K562 (cell line): ENCODE results near the gene PPP1R16B. TPM values are rescaled to one million over a fixed set of nuclear protein-coding genes. Genes with fewer than 3 reads are reported as not detected.

Experiments
- ATAC-seq: fragments of 200-7000 bp; cut with Tn5 transposase; 3 replicates; pipeline ENCODE4 v1.9.1; 2020; ENCODE audit warnings: moderate library complexity
- BruUV-seq: library from RNA; stranded (reverse); fragments of 400-500 nt; replicated peaks from 2 replicates; lab custom pipeline; 2021; lab: Mats Ljungman, UMichigan
- CTCF ChIA-PET: fragments of 300-600 bp; formaldehyde crosslinking; extraction: SDS; loops from one replicate; lab custom pipeline; 2021; ENCODE audit warnings: low intra/inter-chr PET ratio; lab: Yijun Ruan, JAX
- POLR2A ChIA-PET: fragments of 300-600, 350-650 bp; sonication (Branson Sonifier 250); formaldehyde crosslinking; extraction: SDS; loops from one replicate; lab custom pipeline; 2021; ENCODE audit warnings: antibody characterized with exemption, inconsistent platforms; lab: Yijun Ruan, JAX
- DNase-seq, 4 experiments: peaks; one replicate each; pipeline versions ENCODE4 v3.0.0 to v3.0.0-alpha.2; 2011 to 2018; ENCODE audit warnings: low spot score in 3 of 4, mixed read lengths in 3 of 4; ENCODE audit errors: extremely low read depth in 1 of 4
- FAIRE-seq: peaks from 2 replicates; lab custom pipeline; 2011; peaks lifted over from hg19 to GRCh38; lab: Jason Lieb, UNC
- H2AFZ ChIP-seq: 2 replicates; pipeline ENCODE4 v1.6.0; 2011; ENCODE audit warnings: low read depth, low read length, control low read depth, inconsistent platforms
- H3K27ac ChIP-seq: fragments of 200-600 bp; 3 replicates; pipeline ENCODE4 v1.8.0; 2011; ENCODE audit warnings: low read depth, mild to moderate bottlenecking, control low read depth, inconsistent platforms, low read length, moderate library complexity, mixed read lengths; ENCODE audit errors: extremely low read depth
- H3K27me3 ChIP-seq, 2 experiments: fragments of 300-600 bp in 1 of 2; 2 replicates in 1 of 2; 3 replicates in 1 of 2; pipeline versions ENCODE4 v1.6.0 to v1.8.0; 2011; ENCODE audit warnings: inconsistent platforms in 2 of 2, low read length in 2 of 2, mild to moderate bottlenecking in 1 of 2, mixed read lengths in 1 of 2, moderate library complexity in 1 of 2; ENCODE audit not compliant: control insufficient read depth in 2 of 2, insufficient read depth in 2 of 2
- H3K36me3 ChIP-seq: fragments of 300-600 bp; 3 replicates; pipeline ENCODE4 v1.8.0; 2011; ENCODE audit warnings: mild to moderate bottlenecking, low read length, inconsistent platforms; ENCODE audit not compliant: control insufficient read depth, insufficient read depth
- H3K4me1 ChIP-seq, 2 experiments: fragments of 200-600 bp in 1 of 2; replicated peaks in 1 of 2; 2 replicates in 1 of 2; 3 replicates in 1 of 2; pipeline versions ENCODE4 v1.5.1 to v1.8.0; 2011; ENCODE audit warnings: inconsistent platforms in 2 of 2, low read length in 2 of 2, mild to moderate bottlenecking in 1 of 2, mixed read lengths in 1 of 2, moderate library complexity in 1 of 2; ENCODE audit not compliant: control insufficient read depth in 2 of 2, insufficient read depth in 2 of 2
- H3K4me2 ChIP-seq: 2 replicates; pipeline ENCODE4 v1.6.1; 2011; ENCODE audit warnings: low read length, control low read depth, inconsistent platforms, mixed read lengths; ENCODE audit not compliant: insufficient read depth
- H3K4me3 ChIP-seq: fragments of 200-600 bp; sonication (generic), shearing (Covaris generic); 2 replicates; pipeline ENCODE4 v1.5.1; 2016; ENCODE audit warnings: control low read depth, inconsistent platforms
- H3K79me2 ChIP-seq: fragments of 200-600 bp; 3 replicates; pipeline ENCODE4 v1.8.0; 2011; ENCODE audit warnings: low read length, inconsistent platforms; ENCODE audit not compliant: control insufficient read depth, insufficient read depth
- H3K9ac ChIP-seq, 2 experiments: 2 replicates each; pipeline versions ENCODE4 v1.6.0 to v1.6.1; 2011; ENCODE audit warnings: low read depth in 2 of 2, low read length in 2 of 2, control low read depth in 1 of 2, inconsistent platforms in 1 of 2, mild to moderate bottlenecking in 1 of 2, mixed read lengths in 1 of 2; ENCODE audit not compliant: insufficient read depth in 1 of 2
- H3K9me1 ChIP-seq: one replicate; pipeline ENCODE4 v1.6.0; 2011; ENCODE audit warnings: inconsistent platforms, mild to moderate bottlenecking, low read length, moderate library complexity; ENCODE audit not compliant: control insufficient read depth, insufficient read depth
- H3K9me3 ChIP-seq: replicated peaks from 2 replicates; pipeline ENCODE4 v1.5.1; 2011; ENCODE audit warnings: low read depth, low read length, inconsistent platforms; ENCODE audit not compliant: control insufficient read depth, insufficient read depth
- H4K20me1 ChIP-seq: replicated peaks from 2 replicates; pipeline ENCODE4 v1.6.1; 2011; ENCODE audit warnings: low read length, inconsistent platforms, mixed read lengths; ENCODE audit not compliant: control insufficient read depth, insufficient read depth
- CBX1 ChIP-seq: sonication (generic); IDR thresholded peaks from 2 replicates; pipeline ENCODE4 v1.6.1; 2016; ENCODE audit warnings: antibody characterized with exemption, low read depth, mild to moderate bottlenecking
- HDAC8 ChIP-seq: fragments of 450-650 bp; IDR thresholded peaks from 2 replicates; pipeline ENCODE4 v1.6.1; 2016; ENCODE audit warnings: mild to moderate bottlenecking, missing genetic modification characterization, moderate library complexity, missing compliant biosample characterization
- RBM25 ChIP-seq: fragments of 200-400 bp; formaldehyde crosslinking; IDR thresholded peaks from 2 replicates; pipeline ENCODE4 v1.6.1; 2018; ENCODE audit warnings: low read length, low read depth, moderate library complexity; ENCODE audit not compliant: severe bottlenecking
- TOE1 ChIP-seq, 2 experiments: fragments of 450-650 bp in 1 of 2; sonication (generic) in 1 of 2; formaldehyde crosslinking in 1 of 2; IDR thresholded peaks; 2 replicates each; pipeline versions ENCODE4 v1.7.1 to v1.8.0; 2016 to 2022; ENCODE audit warnings: borderline replicate concordance in 2 of 2, mild to moderate bottlenecking in 2 of 2, antibody characterized with exemption in 1 of 2, inconsistent platforms in 1 of 2, low read depth in 1 of 2, missing genetic modification reagents in 1 of 2, moderate library complexity in 1 of 2
- ZBTB2 ChIP-seq: fragments of 450-650 bp; IDR thresholded peaks from 2 replicates; pipeline ENCODE4 v1.6.1; 2016; ENCODE audit warnings: antibody characterized with exemption
- ZFP36 ChIP-seq: fragments of 150-350 bp; IDR thresholded peaks from 2 replicates; pipeline ENCODE4 v1.6.1; 2018; ENCODE audit warnings: low read length, low read depth; ENCODE audit not compliant: partially characterized antibody
- ZNF124 ChIP-seq: sonication (generic); formaldehyde crosslinking; IDR thresholded peaks from 2 replicates; pipeline ENCODE4 v1.8.1; 2022; ENCODE audit warnings: missing genetic modification reagents
- ZNF224 ChIP-seq: sonication (generic); formaldehyde crosslinking; IDR thresholded peaks from 2 replicates; pipeline ENCODE4 v1.8.0; 2022; ENCODE audit warnings: mild to moderate bottlenecking, missing genetic modification reagents
- in situ Hi-C: fragments of 300-500 bp; cut with MboI; formaldehyde crosslinking; loops from 4 replicates; pipeline ENCODE4 v1.15.0; 2018; ENCODE audit warnings: inconsistent platforms, mixed read lengths
- intact Hi-C: fragments of 100-400 bp; cut with micrococcal nuclease; formaldehyde crosslinking; loops from 2 replicates; pipeline ENCODE4 v1.14.2; 2022
- polyA plus RNA-seq, 8 experiments: library from polyadenylated mRNA; depleted of rRNA in 4 of 8; stranded (reverse) in 5 of 8; unstranded in 3 of 8; fragments of >200 nt; fragmentation: Nextera tagmentation in 2 of 8; fragmentation: Illumina TruSeq in 1 of 8; extraction: Ambion mirVana in 2 of 8; extraction: Trizol in 1 of 8; gene quantifications; 2 replicates each; pipeline versions ENCODE4 v1.2.1 to v1.2.3, GENCODE V29; 2011 to 2014; ENCODE audit warnings: inconsistent platforms in 1 of 8, missing spikeins in 1 of 8
- total RNA-seq, 7 experiments: library from RNA; depleted of rRNA in 6 of 7; stranded (reverse); fragments of >200 nt in 6 of 7; fragmentation: Illumina TruSeq in 2 of 7; extraction: Trizol in 2 of 7; gene quantifications; 2 replicates each; pipeline versions ENCODE4 v1.2.1 to v1.2.3, GENCODE V29; 2011 to 2021; ENCODE audit warnings: low replicate concordance in 1 of 7

The PPP1R16B gene
- total and polyA plus RNA-seq, 9 of the 15 experiments (the other 6 are each of a cell fraction or from before 2014, with no cell fraction given): 1.5 to 11.5 (median 6.8) TPM

- Histone ChIP-seq H3K4me3 (no peak overlapping the region), H4K20me1 (no peaks in the 10 kb centered on the region), H3K9me1 (no peaks in the 10 kb centered on the region), H3K9me3 (no peaks in the 10 kb centered on the region), H3K36me3 (peaks cover 46% of the 10 kb centered on the region), H3K79me2 (peaks cover 75% of the 10 kb centered on the region), H3K9ac (no peak overlapping the region), H3K27ac (no peak overlapping the region), H3K4me1 (peaks cover 11 to 12% of the 10 kb centered on the region in 2 experiments; a peak in 4 of 5 replicates), H3K27me3 (no peaks in the 10 kb centered on the region), H3K4me2 (no peak overlapping the region), H2AFZ (no peak overlapping the region)
- in situ Hi-C loops: no loop called here
- no peak for FAIRE-seq
- ATAC-seq: no peak
- TF ChIP-seq HDAC8 (tag) (no peak), TOE1 (IDR thresholded peaks at IDR 0.05; ENCODE audit: borderline replicate concordance) (no peak), TOE1 (CRISPR knock-in tag; IDR thresholded peaks at IDR 0.05; ENCODE audit: borderline replicate concordance, low read depth) (no peak), CBX1 (no peak), ZNF124 (CRISPR knock-in tag) (no peak), ZBTB2 (no peak), ZFP36 (peak; percentile 58), ZNF224 (CRISPR knock-in tag) (no peak), RBM25 (peak; percentile 57)
- BruUV-seq: no TSS peak
- intact Hi-C loops: no loop called here
- ChIA-PET CTCF (interaction anchor here (0.5 kb wide), 1 partner anchor 29 kb away, joined by 3 read pairs; no protein-coding TSS in a partner anchor), POLR2A (interaction anchor here (0.7 to 0.8 kb wide), 2 partner anchors 49 to 384 kb away, joined by 3 read pairs; no protein-coding TSS in a partner anchor)
- DNase-seq: no peak
These were observed 159.8 kb downstream of the PPP1R16B start for GRCh38 chr20:38965264-38965663.
